Dedifferentiated amniotic fluid mesenchymal stem cell (primary cell): ENCODE data around the gene ALOX12B.
"Not testable (repeated sequence)": the region's sequence is repeated elsewhere in the genome, so short reads cannot be mapped to it uniquely, and the experiment has no call there.

Source experiments
- DNase-seq: peaks from one replicate; pipeline ENCODE4 v3.0.0-alpha.2; 2016; ENCODE audit errors: extremely low spot score

The ALOX12B gene

GRCh38 chr17:8044819-8045810 lies 42.4 kb downstream of the ALOX12B start:
- no peak for DNase-seq

- no peak for DNase-seq
Observed at GRCh38 chr17:8041979-8042378, 45.5 kb downstream of the ALOX12B start.

GRCh38 chr17:8041249-8041928 lies 46.1 kb downstream of the ALOX12B start:
- DNase-seq = peak; percentile 58

- no peak for DNase-seq
Observed at GRCh38 chr17:8039611-8040168, 47.8 kb downstream of the ALOX12B start.

- no peak for DNase-seq
Observed at GRCh38 chr17:8038954-8039610, 48.4 kb downstream of the ALOX12B start, which contains the start of gene ALOX15B. Gene ALOX15B (plus strand): TSS chr17:8039059. CDS start chr17:8039156, 97 bp downstream.

- no peak for DNase-seq
Observed at GRCh38 chr17:8032442-8032841, 55.1 kb downstream of the ALOX12B start.

- no peak for DNase-seq
Observed at GRCh38 chr17:8031950-8032349, 55.6 kb downstream of the ALOX12B start.

- DNase-seq = no peak
Observed at GRCh38 chr17:8031261-8031661, 56.3 kb downstream of the ALOX12B start.

GRCh38 chr17:8029121-8029520 lies 58.4 kb downstream of the ALOX12B start:
- DNase-seq = no peak

GRCh38 chr17:8025176-8025911 lies 62.2 kb downstream of the ALOX12B start:
- no peak for DNase-seq

GRCh38 chr17:8024161-8024560 lies 63.4 kb downstream of the ALOX12B start:
- DNase-seq = not testable (repeated sequence)
